ELF-1 (cell line): Measurements from ENCODE around the gene CENPO.
"Not testable (repeated sequence)": the region's sequence is repeated elsewhere in the genome, so short reads cannot be mapped to it uniquely, and the experiment has no call there.

Experiments
- DNase-seq: peaks from one replicate; pipeline ENCODE4 v3.0.0-alpha.2; 2016; ENCODE audit warnings: low read depth, low spot score

The CENPO gene

DNA sequence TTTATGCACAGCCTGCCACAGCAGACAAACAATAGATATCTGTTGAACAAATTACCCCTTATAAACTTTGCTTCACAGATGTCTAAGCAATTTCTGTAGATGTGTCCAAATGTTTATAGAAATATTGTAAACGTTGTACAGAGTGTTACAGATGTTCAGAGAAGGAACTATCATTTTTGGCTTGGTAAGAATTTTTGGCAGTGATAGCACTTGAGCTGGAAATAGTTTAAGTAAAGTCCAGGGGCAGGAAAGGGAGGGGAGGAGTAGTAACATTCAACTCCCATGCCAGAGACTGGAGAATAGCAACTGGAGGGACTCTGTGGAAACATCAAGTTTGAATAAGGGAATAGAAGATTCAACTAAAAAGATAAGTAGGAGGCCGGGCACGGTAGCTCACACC is 4.4 kb upstream of the CENPO start:
- no peak for DNase-seq

DNA sequence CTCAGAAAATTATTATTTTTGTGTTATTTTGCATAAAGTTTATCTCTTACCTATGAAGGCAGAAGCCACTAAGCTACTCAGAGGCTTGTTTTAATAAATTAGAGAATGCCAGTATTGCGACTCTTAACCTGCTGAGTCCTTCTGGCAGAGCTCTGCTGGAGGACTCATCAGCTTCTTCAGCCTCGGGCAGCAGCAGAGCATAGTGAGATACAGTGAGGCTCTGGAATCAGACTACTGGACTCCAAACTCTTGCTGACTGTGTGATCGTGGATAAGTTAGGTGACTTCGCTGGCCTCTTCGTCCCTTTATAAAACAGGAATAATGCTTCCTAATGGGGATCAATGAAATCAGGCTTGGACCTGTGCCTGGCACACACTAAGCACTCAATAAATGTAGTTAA is 1.8 kb upstream of the CENPO start:
- DNase-seq: peak; percentile 37

DNA sequence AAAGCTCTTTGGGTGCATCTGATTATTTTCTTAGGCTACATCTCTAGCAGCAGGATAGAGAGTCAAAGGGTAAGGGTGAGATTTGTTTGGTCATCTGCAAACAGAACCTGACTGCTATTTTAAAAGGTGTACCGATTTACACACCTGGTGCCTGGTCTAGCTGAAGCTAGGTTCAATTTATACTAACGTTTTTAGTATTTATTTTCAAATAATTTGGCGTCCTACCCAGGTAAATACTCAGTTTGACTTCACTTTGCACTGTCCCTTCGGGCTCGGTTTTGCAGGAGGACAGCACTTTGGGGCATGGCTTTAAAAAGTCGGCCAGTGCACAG is 717 bp upstream of the CENPO start:
- DNase-seq: no peak

DNA sequence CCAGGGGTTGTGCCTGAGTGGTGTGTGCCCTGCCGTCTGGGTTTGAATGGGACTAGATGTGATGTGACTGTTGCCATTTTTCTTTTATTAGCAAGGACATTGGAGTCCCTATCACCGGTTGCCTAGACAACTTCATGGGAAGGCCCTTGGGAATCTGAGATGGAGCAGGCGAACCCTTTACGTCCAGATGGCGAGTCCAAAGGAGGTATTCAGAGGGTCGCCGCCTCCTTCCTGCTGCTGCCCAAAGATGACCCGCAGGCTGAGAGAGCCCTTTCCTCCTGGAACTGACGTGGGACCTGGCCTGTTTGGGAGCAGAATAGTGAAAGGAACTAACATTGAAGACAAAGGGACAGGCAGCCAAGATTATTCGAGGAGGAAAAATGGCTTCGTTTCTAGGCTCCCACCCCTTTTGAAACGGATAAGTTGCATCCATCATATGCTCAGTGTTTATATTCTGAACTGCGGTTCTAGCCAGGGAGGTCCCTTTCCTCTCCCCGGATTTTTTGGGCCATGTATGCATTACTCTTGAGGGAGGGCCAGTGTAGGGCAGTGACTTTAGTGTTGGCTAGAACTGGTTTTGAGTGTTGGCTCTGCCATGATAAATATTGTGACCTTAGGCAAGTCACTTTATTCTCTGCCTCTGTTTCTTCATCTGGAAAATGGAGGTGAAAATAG is 673 bp downstream of the CENPO start:
- DNase-seq: peak; percentile 71

GRCh38 chr2:24797644-24798043 is 4.4 kb downstream of the CENPO start:
- no peak for DNase-seq

DNA sequence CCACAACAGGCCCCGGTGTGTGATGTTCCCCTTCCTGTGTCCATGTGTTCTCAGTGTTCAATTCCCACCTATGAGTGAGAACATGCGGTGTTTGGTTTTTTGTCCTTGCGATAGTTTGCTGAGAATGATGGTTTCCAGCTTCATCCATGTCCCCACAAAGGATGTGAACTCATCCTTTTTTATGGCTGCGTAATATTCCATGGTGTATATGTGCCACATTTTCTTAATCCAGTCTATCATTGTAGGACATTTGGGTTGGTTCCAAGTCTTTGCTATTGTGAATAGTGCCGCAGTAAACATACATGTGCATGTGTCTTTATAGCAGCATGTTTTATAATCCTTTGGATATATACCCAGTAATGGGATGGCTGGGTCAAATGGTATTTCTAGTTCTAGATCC is 7.3 kb downstream of the CENPO start:
- not testable (repeated sequence) for DNase-seq

DNA sequence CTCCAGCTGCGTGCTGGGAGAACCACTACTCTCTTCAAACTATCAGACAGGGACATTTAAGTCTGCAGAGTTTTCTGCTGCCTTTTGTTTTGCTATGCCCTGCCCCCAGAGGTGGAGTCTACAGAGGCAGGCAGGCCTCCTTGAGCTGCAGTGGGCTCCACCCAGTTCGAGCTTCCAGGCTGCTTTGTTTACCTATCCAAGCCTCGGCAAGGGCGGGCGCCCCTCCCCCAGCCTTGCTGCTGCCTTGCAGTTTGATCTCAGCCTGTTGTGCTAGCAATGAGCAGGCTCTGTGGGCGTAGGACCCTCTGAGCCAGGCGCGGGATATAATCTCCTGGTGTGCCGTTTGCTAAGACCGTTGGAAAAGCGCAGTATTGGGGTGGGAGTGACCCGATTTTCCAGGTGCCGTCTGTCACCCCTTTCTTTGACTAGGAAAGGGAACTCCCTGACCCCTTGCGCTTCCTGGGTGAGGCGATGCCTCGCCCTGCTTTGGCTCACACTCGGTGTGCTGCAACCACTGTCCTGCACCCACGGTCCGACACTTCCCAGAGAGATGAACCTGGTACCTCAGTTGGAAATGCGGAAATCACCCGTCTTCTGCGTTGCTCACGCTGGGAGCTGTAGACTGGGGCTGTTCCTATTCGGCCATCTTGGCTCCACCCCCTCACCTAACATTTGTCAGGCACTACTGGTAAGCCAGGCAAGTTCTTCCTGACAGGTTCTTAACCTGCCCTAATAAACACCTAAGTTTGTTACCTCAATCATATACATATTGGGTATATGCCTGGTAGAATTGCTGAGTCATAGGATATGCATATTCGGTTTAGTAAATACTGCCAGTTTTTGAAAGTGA is 12.8 kb downstream of the CENPO start:
- DNase-seq: not testable (repeated sequence)

DNA sequence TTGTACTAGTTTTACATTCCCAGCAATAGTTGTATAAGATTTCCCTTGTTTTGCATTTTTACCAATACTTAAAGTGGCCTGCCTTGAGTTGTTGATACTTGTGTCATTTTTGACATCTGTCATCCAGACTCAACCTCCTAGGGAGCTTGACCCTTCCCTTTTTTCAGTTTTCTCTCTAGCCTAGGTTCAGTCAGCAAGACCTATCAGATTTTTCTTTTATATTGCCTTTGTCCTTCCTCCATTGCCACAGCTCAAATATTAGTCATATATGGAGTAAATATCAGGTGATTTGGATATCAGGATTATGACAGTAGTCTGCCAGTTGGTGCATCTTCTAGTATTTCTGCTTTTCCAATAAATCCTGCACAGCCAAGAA is 13.4 kb downstream of the CENPO start:
- DNase-seq: no peak

DNA sequence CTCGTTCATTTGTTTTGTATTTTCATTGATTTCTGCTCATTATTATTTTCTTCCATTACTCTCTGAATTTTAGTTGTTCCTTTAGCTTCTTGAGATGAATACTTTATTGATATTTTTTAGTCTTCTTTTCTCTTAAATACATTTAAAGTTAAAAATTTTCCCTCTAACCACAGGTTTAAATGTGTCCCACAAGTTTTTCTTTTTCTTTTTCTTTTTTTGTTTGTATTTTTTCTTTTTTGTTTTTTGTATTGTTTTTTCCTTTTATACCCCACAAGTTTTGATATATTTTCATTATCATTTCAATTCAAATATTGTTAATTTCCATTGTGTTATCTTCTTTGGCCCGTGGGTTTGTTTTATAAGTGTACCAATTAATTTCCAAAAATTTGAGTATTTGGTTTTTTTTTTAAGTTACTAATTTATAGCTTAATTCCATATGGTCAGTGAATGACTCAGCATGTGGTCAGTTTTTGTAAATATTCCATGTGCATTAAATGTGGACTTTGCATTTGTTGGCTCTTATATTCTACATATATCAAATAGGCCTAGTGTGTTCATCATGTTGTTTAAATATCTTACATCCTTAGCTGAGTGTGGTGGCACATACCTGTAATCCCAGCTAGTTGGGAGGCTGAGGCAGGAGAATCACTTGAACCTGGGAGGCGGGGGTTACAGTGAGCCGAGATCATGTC is 16.2 kb downstream of the CENPO start:
- no peak for DNase-seq

GRCh38 chr2:24813691-24814137 is 20.5 kb downstream of the CENPO start:
- no peak for DNase-seq

DNA sequence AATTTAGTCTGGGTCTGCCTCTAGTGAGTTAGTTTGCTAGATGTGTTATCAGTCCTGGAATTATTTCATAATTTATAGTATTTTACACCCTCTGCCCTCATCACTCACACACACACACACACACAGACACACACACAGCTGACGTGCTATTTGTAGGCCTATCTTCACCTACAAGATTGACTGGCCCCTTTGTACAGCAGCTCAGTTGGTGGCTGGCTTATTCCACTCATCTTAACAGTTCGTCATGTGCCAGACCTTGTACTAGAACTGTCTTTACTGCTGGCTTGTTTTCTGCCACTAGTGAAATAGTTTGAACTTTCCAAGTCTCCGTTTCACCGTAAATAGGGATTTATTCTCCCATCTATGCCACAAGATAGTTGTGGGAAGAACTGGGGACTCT is 21.3 kb downstream of the CENPO start:
- DNase-seq: no peak

GRCh38 chr2:24815171-24815570 is 21.9 kb downstream of the CENPO start:
- DNase-seq: no peak

DNA sequence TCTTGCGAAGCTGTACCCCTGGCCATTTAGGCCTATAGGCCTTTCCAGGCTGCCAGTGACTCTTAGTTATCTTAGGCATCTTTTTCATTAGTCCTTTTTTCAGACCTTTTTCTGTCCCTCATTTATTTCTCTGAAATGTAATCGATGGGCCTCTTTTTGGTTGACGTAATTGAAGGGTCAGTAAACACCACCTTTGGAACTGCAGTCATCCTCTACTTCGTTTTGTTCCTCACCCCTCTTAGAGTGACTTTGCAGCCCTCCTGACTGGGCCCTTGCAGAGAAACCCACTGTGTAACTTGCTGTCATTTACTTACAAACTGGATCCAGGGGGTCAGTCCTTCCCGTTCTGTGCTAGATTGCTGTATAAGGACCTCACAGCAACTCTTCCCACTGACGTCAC is 23.2 kb downstream of the CENPO start:
- no peak for DNase-seq

- no peak for DNase-seq
Observed at GRCh38 chr2:24816884-24817283, 23.7 kb downstream of the CENPO start.

DNA sequence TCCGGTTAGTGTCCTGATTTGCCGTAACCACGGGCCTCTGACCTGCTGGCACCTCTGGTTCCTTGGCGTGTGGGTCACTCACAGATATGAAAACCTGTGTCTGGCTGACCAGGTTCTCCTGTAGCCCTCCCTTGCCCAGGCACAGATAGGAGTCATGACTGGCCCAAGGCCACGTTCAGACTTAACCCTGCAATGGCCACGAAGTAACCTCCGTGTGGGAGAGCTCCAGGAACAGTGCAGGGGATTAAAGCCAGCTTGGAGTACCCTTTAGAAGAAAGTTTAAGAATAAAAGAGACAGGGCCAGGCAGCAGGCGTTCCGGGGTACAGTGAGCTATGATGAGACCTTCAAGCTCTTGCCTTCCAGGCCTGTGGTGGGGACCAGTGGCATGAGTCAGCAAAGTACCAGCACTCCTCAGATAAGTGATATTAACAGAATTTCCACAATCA is 25.5 kb downstream of the CENPO start:
- no peak for DNase-seq

DNA sequence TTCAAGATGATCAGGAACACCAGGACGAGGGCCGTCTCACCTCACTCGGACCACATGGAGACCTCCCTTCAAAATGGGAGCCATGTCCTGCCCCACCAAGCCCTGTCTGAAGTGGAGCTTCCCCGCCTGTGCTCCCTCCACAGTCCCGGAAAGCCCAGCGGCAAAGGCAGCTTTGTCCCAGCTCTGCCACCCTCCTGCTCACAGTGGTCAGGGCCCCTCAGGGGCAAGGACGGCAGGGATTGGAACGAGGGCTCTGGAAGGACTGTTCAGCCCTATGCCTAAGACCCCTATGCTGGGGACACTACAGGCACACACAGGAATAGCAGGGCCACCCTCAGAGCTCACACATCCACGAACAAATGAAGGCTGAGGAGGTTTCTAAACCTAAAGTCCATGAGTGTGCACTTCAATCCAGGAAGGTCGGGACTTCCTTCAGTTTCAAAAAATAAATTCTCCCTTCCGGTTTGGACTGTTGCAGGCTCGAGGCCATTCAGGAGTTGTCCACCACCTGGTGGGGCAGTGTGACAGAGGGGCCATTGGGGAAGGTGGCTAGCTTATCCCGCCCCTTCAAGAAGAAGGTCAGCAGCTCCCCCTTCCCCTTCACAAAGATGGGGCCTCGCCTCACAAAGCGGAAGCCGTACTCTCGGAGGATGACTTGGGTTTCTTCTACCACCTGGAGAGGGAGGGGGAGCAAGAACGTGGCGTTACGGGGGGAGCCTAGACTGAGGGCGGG is 26.4 kb downstream of the CENPO start:
- no peak for DNase-seq

GRCh38 chr2:24820175-24820513 is 26.9 kb downstream of the CENPO start:
- no peak for DNase-seq

GRCh38 chr2:24820598-24821432 is 27.6 kb downstream of the CENPO start:
- DNase-seq: peak; percentile 45

GRCh38 chr2:24821433-24821891 is 28.2 kb downstream of the CENPO start:
- peak; percentile 45 for DNase-seq

- peak; percentile 94 for DNase-seq
Observed at GRCh38 chr2:24822049-24822706, 29.0 kb downstream of the CENPO start.
